ENCODE data around the gene CCDC107.

- TF ChIP-seq, protein P1, sequence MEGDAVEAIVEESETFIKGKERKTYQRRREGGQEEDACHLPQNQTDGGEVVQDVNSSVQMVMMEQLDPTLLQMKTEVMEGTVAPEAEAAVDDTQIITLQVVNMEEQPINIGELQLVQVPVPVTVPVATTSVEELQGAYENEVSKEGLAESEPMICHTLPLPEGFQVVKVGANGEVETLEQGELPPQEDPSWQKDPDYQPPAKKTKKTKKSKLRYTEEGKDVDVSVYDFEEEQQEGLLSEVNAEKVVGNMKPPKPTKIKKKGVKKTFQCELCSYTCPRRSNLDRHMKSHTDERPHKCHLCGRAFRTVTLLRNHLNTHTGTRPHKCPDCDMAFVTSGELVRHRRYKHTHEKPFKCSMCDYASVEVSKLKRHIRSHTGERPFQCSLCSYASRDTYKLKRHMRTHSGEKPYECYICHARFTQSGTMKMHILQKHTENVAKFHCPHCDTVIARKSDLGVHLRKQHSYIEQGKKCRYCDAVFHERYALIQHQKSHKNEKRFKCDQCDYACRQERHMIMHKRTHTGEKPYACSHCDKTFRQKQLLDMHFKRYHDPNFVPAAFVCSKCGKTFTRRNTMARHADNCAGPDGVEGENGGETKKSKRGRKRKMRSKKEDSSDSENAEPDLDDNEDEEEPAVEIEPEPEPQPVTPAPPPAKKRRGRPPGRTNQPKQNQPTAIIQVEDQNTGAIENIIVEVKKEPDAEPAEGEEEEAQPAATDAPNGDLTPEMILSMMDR (conservative IDR thresholded peaks at IDR 0.05; ENCODE audit: low read length): no peak
- no peak for TF ChIP-seq EZH2phosphoT487 (IDR thresholded peaks at IDR 0.05; ENCODE audit: borderline replicate concordance, low read depth, low read length)
These were observed 47.8 kb downstream of the CCDC107 start for GRCh38 chr9:35705836-35706430.

All from OCI-LY7 (cell line).